PC-3 (cell line): Measurements from ENCODE around the gene RASL10B. TPM values are rescaled to one million over a fixed set of nuclear protein-coding genes. Genes with fewer than 3 reads are reported as not detected.

ENCODE experiments used
- ATAC-seq: fragments of 200-7000 bp; cut with Tn5 transposase; 2 replicates; pipeline ENCODE4 v1.9.1; 2020; ENCODE audit warnings: mild to moderate bottlenecking, moderate library complexity
- BruUV-seq: library from RNA; stranded (reverse); fragments of 400-500 nt; replicated peaks from 2 replicates; lab custom pipeline; 2021; lab: Mats Ljungman, UMichigan
- CTCF ChIA-PET: fragments of 300-600 bp; sonication (Branson Sonifier 250); formaldehyde crosslinking; loops from one replicate; lab custom pipeline; 2022; ENCODE audit warnings: antibody characterized with exemption; lab: Charles Lee
- POLR2A ChIA-PET: fragments of 300-600 bp; sonication (Branson Sonifier 250); formaldehyde crosslinking; loops from one replicate; lab custom pipeline; 2022; ENCODE audit warnings: antibody characterized with exemption; ENCODE audit not compliant: unreplicated experiment; lab: Charles Lee
- DNase-seq: peaks from one replicate; pipeline ENCODE4 v3.0.0-alpha.2; 2015
- H2AFZ ChIP-seq: fragments of 300-600 bp; sonication (generic); 2 replicates; pipeline ENCODE4 v1.6.0; 2016; ENCODE audit warnings: antibody characterized with exemption, low read length
- H3F3A ChIP-seq: fragments of 300-600 bp; sonication (generic); one replicate; pipeline ENCODE4 v1.6.0; 2017; ENCODE audit warnings: antibody characterized with exemption, low read length, control low read depth, mild to moderate bottlenecking; ENCODE audit not compliant: unreplicated experiment
- H3K27ac ChIP-seq: fragments of 300-600 bp; sonication (generic); 2 replicates; pipeline ENCODE4 v1.5.1; 2016; ENCODE audit warnings: mild to moderate bottlenecking, low read length
- H3K27me3 ChIP-seq: fragments of 300-600 bp; sonication (generic); 2 replicates; pipeline ENCODE4 v1.6.1; 2016; ENCODE audit warnings: low read length, mixed read lengths
- H3K36me3 ChIP-seq: fragments of 300-600 bp; sonication (generic); 2 replicates; pipeline ENCODE4 v1.6.1; 2016; ENCODE audit warnings: low read depth, mixed run types, low read length, mixed read lengths
- H3K4me1 ChIP-seq: fragments of 300-600 bp; sonication (generic); 2 replicates; pipeline ENCODE4 v1.5.1; 2016; ENCODE audit warnings: low read length; ENCODE audit not compliant: insufficient read depth
- H3K4me2 ChIP-seq: fragments of 300-600 bp; sonication (generic); 2 replicates; pipeline ENCODE4 v1.6.0; 2016; ENCODE audit warnings: low read length
- H3K4me3 ChIP-seq: fragments of 300-600 bp; sonication (generic); 2 replicates; pipeline ENCODE4 v1.5.1; 2016; ENCODE audit warnings: mild to moderate bottlenecking, low read length, mixed read lengths
- H3K79me2 ChIP-seq: fragments of 300-600 bp; sonication (generic); 2 replicates; pipeline ENCODE4 v1.6.1; 2017; ENCODE audit warnings: low read length, mixed read lengths
- H3K9ac ChIP-seq: fragments of 300-600 bp; sonication (generic); 2 replicates; pipeline ENCODE4 v1.6.0; 2016; ENCODE audit warnings: mild to moderate bottlenecking, low read length
- H3K9me2 ChIP-seq: fragments of 300-600 bp; sonication (generic); replicated peaks from 2 replicates; pipeline ENCODE4 v1.6.1; 2016; ENCODE audit warnings: mixed run types, low read length, mixed read lengths
- H3K9me3 ChIP-seq: fragments of 300-600 bp; sonication (generic); 2 replicates; pipeline ENCODE4 v1.6.1; 2016; ENCODE audit warnings: low read length, mixed read lengths
- H4K20me1 ChIP-seq: fragments of 300-600 bp; sonication (generic); 2 replicates; pipeline ENCODE4 v1.6.1; 2016; ENCODE audit warnings: low read length, mixed read lengths
- CTCF ChIP-seq: fragments of 300-600 bp; sonication (generic); conservative IDR thresholded peaks from 2 replicates; pipeline ENCODE4 v1.5.1; 2017; ENCODE audit warnings: antibody characterized with exemption, low read depth, mild to moderate bottlenecking, low read length
- EZH2 ChIP-seq: fragments of 300-600 bp; sonication (generic); IDR thresholded peaks from one replicate; pipeline ENCODE4 v1.6.1; 2017; ENCODE audit warnings: antibody characterized with exemption, mild to moderate bottlenecking, low read length; ENCODE audit not compliant: unreplicated experiment
- EZH2phosphoT487 ChIP-seq: fragments of 300-600 bp; sonication (generic); IDR thresholded peaks from 2 replicates; pipeline ENCODE4 v1.6.1; 2018; ENCODE audit warnings: mild to moderate bottlenecking, antibody characterized with exemption, low read length, borderline replicate concordance
- intact Hi-C: fragments of 100-400 bp; cut with micrococcal nuclease; formaldehyde crosslinking; loops from 2 replicates; pipeline ENCODE4 v1.9.0; 2023
- total RNA-seq: library from RNA; depleted of rRNA; stranded (reverse); fragments of >200 nt; gene quantifications from 2 replicates; pipeline ENCODE4 v1.2.3, GENCODE V29; 2014

RASL10B gene
- total RNA-seq, 1 experiment from 2014 or later: 0.77 TPM

- Histone ChIP-seq H3K9ac (no peak overlapping the region), H3K27me3 (no peaks in the 10 kb centered on the region), H3K4me1 (peaks cover 17% of the 10 kb centered on the region), H3K79me2 (no peaks in the 10 kb centered on the region), H3F3A (no peaks in the 10 kb centered on the region), H3K4me3 (no peak overlapping the region), H3K27ac (no peak overlapping the region), H4K20me1 (no peaks in the 10 kb centered on the region), H2AFZ (no peak overlapping the region), H3K4me2 (no peak overlapping the region), H3K9me2 (no peaks in the 10 kb centered on the region), H3K36me3 (no peaks in the 10 kb centered on the region), H3K9me3 (no peaks in the 10 kb centered on the region)
- intact Hi-C loops: no loop called here
- ChIA-PET CTCF (no interaction called here), POLR2A (no interaction called here)
- ATAC-seq (no peak), DNase-seq (no peak)
- no TSS peak for BruUV-seq
- no peak for TF ChIP-seq EZH2phosphoT487
- no peak for TF ChIP-seq EZH2
- no peak for TF ChIP-seq CTCF
Observed at GRCh38 chr17:35778641-35779196, 47.3 kb downstream of the RASL10B start.

- Histone ChIP-seq H3K4me3 (no peak overlapping the region), H3K27me3 (no peaks in the 10 kb centered on the region), H3F3A (no peaks in the 10 kb centered on the region), H3K79me2 (no peaks in the 10 kb centered on the region), H3K9me2 (no peaks in the 10 kb centered on the region), H3K9me3 (no peaks in the 10 kb centered on the region), H4K20me1 (no peaks in the 10 kb centered on the region), H3K9ac (no peak overlapping the region), H3K4me2 (no peak overlapping the region), H3K27ac (no peak overlapping the region), H3K36me3 (no peaks in the 10 kb centered on the region), H3K4me1 (peaks cover 31% of the 10 kb centered on the region), H2AFZ (no peak overlapping the region)
- intact Hi-C loops: no loop called here
- no TSS peak for BruUV-seq
- DNase-seq (no peak), ATAC-seq (no peak)
- CTCF ChIA-PET: interaction anchor here (1.0 kb wide), 1 partner anchor 14 kb away, joined by 3 read pairs; no protein-coding TSS in a partner anchor
- no peak for TF ChIP-seq EZH2phosphoT487
- TF ChIP-seq CTCF: no peak
- TF ChIP-seq EZH2: no peak
- POLR2A ChIA-PET: no interaction called here
Observed at GRCh38 chr17:35780950-35781349, 49.5 kb downstream of the RASL10B start.

- no peaks in the 10 kb centered on the region for H3K27me3 ChIP-seq
- no peak overlapping the region for H2AFZ ChIP-seq
- ChIA-PET POLR2A (no interaction called here), CTCF (interaction anchor here (1.5 kb wide), 1 partner anchor 21 kb away, joined by 7 read pairs; no protein-coding TSS in a partner anchor)
- peaks cover 55% of the 10 kb centered on the region for H3K4me1 ChIP-seq
- no peaks in the 10 kb centered on the region for H3K79me2 ChIP-seq
- no peaks in the 10 kb centered on the region for H3F3A ChIP-seq
- no peak overlapping the region for H3K9ac ChIP-seq
- no peaks in the 10 kb centered on the region for H4K20me1 ChIP-seq
- ATAC-seq: no peak
- H3K36me3 ChIP-seq: no peaks in the 10 kb centered on the region
- no peak overlapping the region for H3K4me2 ChIP-seq
- intact Hi-C loops: no loop called here
- H3K27ac ChIP-seq: peak overlapping the region; percentile 13; the same call in 1 of the 2 replicates
- H3K9me2 ChIP-seq: no peaks in the 10 kb centered on the region
- no TSS peak for BruUV-seq
- no peak overlapping the region for H3K4me3 ChIP-seq
- no peaks in the 10 kb centered on the region for H3K9me3 ChIP-seq
- no peak for DNase-seq
- TF ChIP-seq EZH2: no peak
- TF ChIP-seq EZH2phosphoT487: no peak
- no peak for TF ChIP-seq CTCF
Observed at GRCh38 chr17:35784895-35785294, 53.5 kb downstream of the RASL10B start.
